ENCODE results near the gene ARHGAP24. TPM values are rescaled to one million over a fixed set of nuclear protein-coding genes. Genes with fewer than 3 reads are reported as not detected.

ARHGAP24 gene
- total and polyA plus RNA-seq, 10 of the 15 experiments (the other 5 are each of a cell fraction or from before 2014, with no cell fraction given): 0.10 to 4.2 (median 0.52) TPM

- no TSS peak for BruUV-seq (replicated peaks)
- peak; percentile 5; the same call in 2 of the 3 replicates for ATAC-seq
- Histone ChIP-seq H2AFZ (ENCODE audit: control insufficient read depth, low read depth, low read length) (no peak overlapping the region), H3K27ac (ENCODE audit: control insufficient read depth, insufficient read depth) (no peak overlapping the region), H4K20me1 (ENCODE audit: control insufficient read depth, insufficient read depth) (no peaks in the 10 kb centered on the region), H3K27me3 (replicated peaks in 1 of 2; ENCODE audit: control insufficient read depth in 2 of 2, insufficient read depth in 2 of 2, low read length in 1 of 2) (no peaks in the 10 kb centered on the region), H3K9ac (ENCODE audit: control insufficient read depth, insufficient read depth, low read length) (no peak overlapping the region), H3K4me3 (no peak overlapping the region), H3K9me3 (replicated peaks; ENCODE audit: control insufficient read depth, insufficient read depth, low read length) (no peaks in the 10 kb centered on the region), H3K79me2 (ENCODE audit: control insufficient read depth, insufficient read depth, low read length) (no peaks in the 10 kb centered on the region), H3K4me1 (ENCODE audit: control insufficient read depth, insufficient read depth, low read length) (peaks cover 4% of the 10 kb centered on the region; the same call in 1 of the 2 replicates), H3K36me3 (ENCODE audit: control insufficient read depth in 2 of 2, insufficient read depth in 2 of 2, low read length in 1 of 2) (no peaks in the 10 kb centered on the region), H3K4me2 (ENCODE audit: control insufficient read depth, insufficient read depth) (no peak overlapping the region)
- no peak for DNase-seq (ENCODE audit: low read depth, low spot score)
- WGBS (ENCODE audit: insufficient coverage, insufficient replicate concordance, low lambda C conversion rate, missing lambda C conversion rate): 44% methylated on average over 3 of the region's 3 CpGs
- ChIA-PET SMC1A (ENCODE audit: uncharacterized antibody, unreplicated experiment) (interaction anchor here (1.3 to 1.8 kb wide), 3 partner anchors 16 to 33 kb away, joined by 3 to 7 read pairs (median 4); no protein-coding TSS in a partner anchor), POLR2A (no interaction called here), CTCF (interaction anchor here (0.8 to 4.9 kb wide), 3 partner anchors 16 to 50 kb away, joined by 3 to 33 read pairs (median 4); no protein-coding TSS in a partner anchor), RAD21 (ENCODE audit: unreplicated experiment) (interaction anchor here (1.2 kb wide), 1 partner anchor 18 kb away, joined by 3 read pairs; no protein-coding TSS in a partner anchor)
- intact Hi-C loops (cut with micrococcal nuclease; ENCODE audit: unreplicated experiment) (no loop called here), in situ Hi-C loops (cut with MboI) (no loop called here)
- no peak for FAIRE-seq
- TF ChIP-seq ZSCAN29 (IDR thresholded peaks at IDR 0.05) (no peak), CBX5 (IDR thresholded peaks at IDR 0.05; ENCODE audit: low read depth) (no peak), SMAD5 (IDR thresholded peaks at IDR 0.05; ENCODE audit: low read depth) (no peak), MYB (IDR thresholded peaks at IDR 0.05; ENCODE audit: borderline replicate concordance, low read depth, low read length) (no peak), RB1 (IDR thresholded peaks at IDR 0.05; ENCODE audit: borderline replicate concordance) (no peak), IKZF2 (IDR thresholded peaks at IDR 0.05) (peak; percentile 28 to 44; a peak in 1 of 4 replicates), IKZF1 (conservative IDR thresholded peaks at IDR 0.05) (peak; percentile 50), KAT2A (conservative IDR thresholded peaks at IDR 0.05; ENCODE audit: control insufficient read depth, low read depth, low read length) (no peak), PKNOX1 (IDR thresholded peaks at IDR 0.05) (no peak), EP300 (IDR thresholded peaks at IDR 0.05; ENCODE audit: borderline replicate concordance in 1 of 2, control insufficient read depth in 1 of 2, low read depth in 2 of 2, low read length in 2 of 2) (peak; percentile 16 to 67; a peak in 1 of 4 replicates), YY1 (IDR thresholded peaks at IDR 0.05; ENCODE audit: low read depth, low read length) (no peak), ZBTB40 (IDR thresholded peaks at IDR 0.05; ENCODE audit: borderline replicate concordance) (peak; percentile 37; the same call in 1 of the 2 replicates), BHLHE40 (IDR thresholded peaks at IDR 0.05; ENCODE audit: borderline replicate concordance in 1 of 2, low read depth in 2 of 2, low read length in 1 of 2) (peak; percentile 41 to 63; a peak in 2 of 4 replicates), NR2F1 (conservative IDR thresholded peaks at IDR 0.05) (peak; percentile 31; the same call in 1 of the 2 replicates), SP1 (IDR thresholded peaks at IDR 0.05; ENCODE audit: low read depth, low read length) (no peak), SREBF2 (IDR thresholded peaks at IDR 0.05; ENCODE audit: low read length) (no peak), SMAD1 (IDR thresholded peaks at IDR 0.05; ENCODE audit: low read depth, partially characterized antibody) (peak; percentile 72)
- TF ChIP-seq, protein P1, sequence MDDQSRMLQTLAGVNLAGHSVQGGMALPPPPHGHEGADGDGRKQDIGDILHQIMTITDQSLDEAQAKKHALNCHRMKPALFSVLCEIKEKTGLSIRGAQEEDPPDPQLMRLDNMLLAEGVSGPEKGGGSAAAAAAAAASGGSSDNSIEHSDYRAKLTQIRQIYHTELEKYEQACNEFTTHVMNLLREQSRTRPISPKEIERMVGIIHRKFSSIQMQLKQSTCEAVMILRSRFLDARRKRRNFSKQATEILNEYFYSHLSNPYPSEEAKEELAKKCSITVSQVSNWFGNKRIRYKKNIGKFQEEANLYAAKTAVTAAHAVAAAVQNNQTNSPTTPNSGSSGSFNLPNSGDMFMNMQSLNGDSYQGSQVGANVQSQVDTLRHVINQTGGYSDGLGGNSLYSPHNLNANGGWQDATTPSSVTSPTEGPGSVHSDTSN (IDR thresholded peaks at IDR 0.05; ENCODE audit: insufficient replicate concordance, low read depth, low read length): no peak
Measured at GRCh38 chr4:85780664-85781063, 305.7 kb downstream of the ARHGAP24 start.
